Astrocyte (in vitro differentiated cells and primary cell): ENCODE measurements around the gene IFT88.

ENCODE experiments used
- CTCF ChIP-seq: IDR thresholded peaks from 2 replicates; pipeline ENCODE4 v1.5.1; 2011; ENCODE audit warnings: low read depth, mild to moderate bottlenecking, inconsistent platforms, low read length, moderate library complexity; ENCODE audit not compliant: insufficient read depth
- EZH2 ChIP-seq: IDR thresholded peaks from 2 replicates; pipeline ENCODE4 v1.6.1; 2012; ENCODE audit warnings: mild to moderate bottlenecking, low read length, inconsistent platforms; ENCODE audit not compliant: insufficient read depth

DNA sequence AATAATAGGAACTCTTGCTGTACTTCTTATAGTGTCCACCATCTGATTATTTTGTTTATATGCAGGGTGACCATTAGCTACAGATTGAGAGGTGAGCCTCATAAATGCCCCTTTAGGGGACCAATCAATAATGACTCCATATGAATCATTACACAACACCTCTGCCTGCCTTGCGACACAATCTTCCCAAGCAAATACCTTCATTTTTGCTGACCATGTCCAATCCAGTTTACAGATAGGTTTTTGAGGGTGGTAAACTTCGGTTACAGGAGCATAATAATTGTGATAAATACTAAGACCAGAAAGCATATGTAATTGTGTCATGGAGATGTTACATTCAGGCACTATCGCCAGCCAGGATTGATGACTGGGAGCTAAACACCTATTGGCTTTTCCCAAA lies 112.9 kb downstream of the IFT88 start:
- TF ChIP-seq CTCF (no peak), EZH2 (no peak)
